HG02852 (cell line): ENCODE measurements around the gene ZCCHC3.
A peak's percentile ranks its signal among the peaks of the same experiment; 100 is the strongest.

ENCODE experiments used
- ATAC-seq: cut with Tn5 transposase; IDR thresholded peaks from one replicate; pipeline ENCODE4 v1.9.1; 2021; ENCODE audit warnings: mild to moderate bottlenecking, moderate library complexity; ENCODE audit not compliant: unreplicated experiment

The ZCCHC3 gene

GRCh38 chr20:311609-312008 lies 14.2 kb downstream of the ZCCHC3 start:
- no peak for ATAC-seq

DNA sequence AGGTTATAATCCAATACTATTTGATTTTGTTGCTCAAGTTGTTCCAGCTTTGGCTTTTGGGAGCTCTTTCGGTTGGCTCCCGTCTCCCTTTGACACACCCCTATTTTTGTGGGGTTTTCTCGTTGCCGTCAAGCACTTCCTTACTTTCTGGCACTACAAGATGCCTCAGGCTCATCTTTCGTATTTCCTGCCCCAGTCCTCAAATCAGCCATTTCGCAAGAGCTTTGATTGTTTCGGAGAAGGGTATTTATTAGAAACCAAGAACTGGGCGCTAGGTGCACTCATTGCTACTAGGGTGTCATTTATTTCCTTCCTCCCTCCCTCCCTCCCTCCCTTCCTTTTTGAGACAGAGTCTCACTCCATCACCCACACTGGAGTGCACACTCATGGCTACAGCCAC lies 14.7 kb downstream of the ZCCHC3 start:
- ATAC-seq, result no peak

DNA sequence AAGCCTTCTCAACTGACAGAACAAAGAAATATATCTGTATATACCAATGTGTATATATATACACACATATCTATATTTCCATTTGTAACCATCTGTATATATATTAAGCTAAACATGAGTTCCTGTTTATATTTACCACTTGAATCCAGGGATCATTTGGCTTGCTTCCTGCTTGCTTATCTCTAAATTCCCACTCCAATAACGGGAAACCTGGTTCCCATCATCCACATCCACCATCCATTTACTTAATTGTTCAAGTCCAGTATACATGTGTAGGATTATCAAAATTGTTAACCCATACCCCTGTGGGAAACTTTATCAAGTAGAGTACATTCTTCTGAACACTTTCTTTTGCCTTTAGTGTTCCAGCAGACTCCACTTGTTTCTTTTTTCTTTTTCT lies 15.5 kb downstream of the ZCCHC3 start:
- no peak for ATAC-seq

- ATAC-seq, result no peak
These were observed 16.0 kb downstream of the ZCCHC3 start for GRCh38 chr20:313402-313801.

GRCh38 chr20:313948-314347 lies 16.6 kb downstream of the ZCCHC3 start:
- no peak for ATAC-seq

GRCh38 chr20:316316-317068 lies 19.1 kb downstream of the ZCCHC3 start:
- ATAC-seq, result no peak

DNA sequence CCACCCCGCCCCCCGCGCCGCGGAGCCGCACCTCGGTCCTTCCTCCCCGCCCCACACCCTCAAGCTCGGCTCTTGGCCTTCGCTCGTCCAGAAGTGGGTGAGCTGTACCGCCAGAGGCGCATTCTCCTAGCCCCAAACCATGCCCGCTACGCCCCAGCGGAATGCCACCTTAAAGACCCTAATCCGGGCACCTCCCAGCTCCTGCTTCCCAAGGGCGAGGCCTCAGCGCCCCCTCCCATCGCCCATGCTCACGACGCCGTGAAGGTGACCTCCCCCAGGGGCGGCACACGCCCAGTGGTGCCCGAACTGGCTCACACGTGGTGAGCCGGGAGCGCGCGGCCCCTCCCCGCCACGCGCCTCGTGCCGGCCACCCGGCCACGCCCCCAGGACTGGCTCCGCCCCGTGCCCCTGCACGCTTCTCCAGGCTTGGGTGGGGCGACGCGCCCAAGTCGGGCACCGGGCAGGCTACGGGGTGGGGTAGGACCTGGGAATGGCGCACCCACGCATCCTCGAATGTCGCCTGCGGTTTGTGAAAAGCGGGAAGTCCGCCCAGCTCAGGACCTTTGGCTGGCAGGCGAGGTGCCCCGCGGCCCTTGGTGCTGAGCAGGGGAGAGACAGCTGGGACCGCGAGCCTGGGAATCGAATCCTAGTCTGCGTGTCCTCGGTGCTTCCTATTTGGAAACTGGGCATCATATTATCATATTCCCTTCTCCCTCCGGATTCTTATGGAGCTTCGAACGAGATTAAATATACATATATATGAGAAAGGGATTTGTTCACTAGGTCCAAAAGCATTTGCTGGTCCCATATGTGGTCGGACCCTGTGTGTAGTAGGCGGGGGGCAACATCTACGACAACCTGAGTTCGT lies 27.0 kb downstream of the ZCCHC3 start:
- ATAC-seq, result peak; percentile 47

- ATAC-seq, result peak; percentile 68
These were observed 27.9 kb downstream of the ZCCHC3 start, which contains the start of gene SOX12 for GRCh38 chr20:325045-325888. SOX12 (plus strand) TSS chr20:325552; CDS start chr20:325925, 373 bp downstream.

DNA sequence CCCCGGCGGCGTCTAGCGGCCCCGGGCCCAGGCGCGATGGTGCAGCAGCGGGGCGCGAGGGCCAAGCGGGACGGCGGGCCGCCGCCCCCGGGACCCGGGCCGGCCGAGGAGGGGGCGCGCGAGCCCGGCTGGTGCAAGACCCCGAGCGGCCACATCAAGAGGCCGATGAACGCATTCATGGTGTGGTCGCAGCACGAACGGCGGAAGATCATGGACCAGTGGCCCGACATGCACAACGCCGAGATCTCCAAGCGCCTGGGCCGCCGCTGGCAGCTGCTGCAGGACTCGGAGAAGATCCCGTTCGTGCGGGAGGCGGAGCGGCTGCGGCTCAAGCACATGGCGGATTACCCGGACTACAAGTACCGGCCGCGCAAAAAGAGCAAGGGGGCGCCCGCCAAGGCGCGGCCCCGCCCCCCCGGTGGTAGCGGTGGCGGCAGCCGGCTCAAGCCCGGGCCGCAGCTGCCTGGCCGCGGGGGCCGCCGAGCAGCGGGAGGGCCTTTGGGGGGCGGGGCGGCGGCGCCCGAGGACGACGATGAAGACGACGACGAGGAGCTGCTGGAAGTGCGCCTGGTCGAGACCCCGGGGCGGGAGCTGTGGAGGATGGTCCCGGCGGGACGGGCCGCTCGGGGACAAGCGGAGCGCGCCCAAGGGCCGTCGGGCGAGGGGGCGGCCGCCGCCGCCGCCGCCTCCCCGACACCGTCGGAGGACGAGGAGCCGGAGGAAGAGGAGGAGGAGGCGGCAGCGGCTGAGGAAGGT lies 28.7 kb downstream of the ZCCHC3 start:
- peak; percentile 5 for ATAC-seq

- ATAC-seq, result no peak
These were observed 29.3 kb downstream of the ZCCHC3 start for GRCh38 chr20:326645-327185.

GRCh38 chr20:327186-328026 lies 30.0 kb downstream of the ZCCHC3 start:
- ATAC-seq, result peak; percentile 17

DNA sequence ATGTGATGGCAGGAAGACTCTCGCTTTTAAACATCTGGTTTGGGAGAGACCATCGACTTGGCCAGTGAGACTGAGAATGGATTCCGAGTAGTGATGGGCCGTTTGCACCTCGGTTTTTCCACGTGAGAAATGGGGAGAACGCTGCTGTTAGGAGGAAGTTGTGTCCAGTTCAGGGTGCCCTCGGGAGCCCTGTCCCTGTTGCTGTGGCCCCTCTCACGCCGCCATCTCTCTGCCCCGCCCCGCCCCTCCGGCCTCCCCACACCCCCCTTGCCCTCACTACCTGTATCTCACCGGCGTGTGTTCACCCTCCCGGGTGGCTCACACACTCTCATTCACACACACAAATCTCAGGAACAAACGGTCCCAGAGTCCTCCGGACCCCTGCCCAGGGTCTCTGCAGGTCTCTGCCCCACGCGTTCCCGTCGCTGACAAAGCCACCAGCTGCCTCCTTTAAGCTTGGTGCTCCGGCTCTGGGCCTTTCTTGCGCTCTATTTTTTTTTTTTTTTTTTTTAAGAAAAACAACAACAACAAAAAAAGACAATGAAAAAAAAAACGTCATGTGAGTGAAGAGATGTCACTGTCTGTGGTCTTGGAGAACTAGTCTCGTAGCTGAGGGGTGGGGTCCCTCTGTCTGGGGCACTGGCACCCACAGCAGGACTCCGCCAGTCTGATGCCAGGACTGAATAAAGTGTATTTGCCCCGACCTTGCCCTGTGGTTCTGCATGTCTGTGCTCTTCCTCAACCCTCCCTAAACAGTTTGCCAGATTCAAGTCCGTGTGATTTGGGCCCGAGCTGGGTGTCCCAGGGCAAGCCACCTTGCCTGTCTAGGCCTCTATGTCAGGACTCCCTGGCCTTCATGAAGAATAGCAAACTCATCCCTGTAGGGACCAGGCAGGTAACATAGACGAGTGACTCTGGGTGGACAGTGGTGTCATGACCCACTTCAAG lies 30.9 kb downstream of the ZCCHC3 start:
- ATAC-seq, result no peak

- ATAC-seq, result no peak
These were observed 31.8 kb downstream of the ZCCHC3 start for GRCh38 chr20:328975-329695.

GRCh38 chr20:329851-330232 lies 32.5 kb downstream of the ZCCHC3 start:
- ATAC-seq, result no peak

- peak; percentile 28 for ATAC-seq
These were observed 33.1 kb downstream of the ZCCHC3 start for GRCh38 chr20:330233-331149.

DNA sequence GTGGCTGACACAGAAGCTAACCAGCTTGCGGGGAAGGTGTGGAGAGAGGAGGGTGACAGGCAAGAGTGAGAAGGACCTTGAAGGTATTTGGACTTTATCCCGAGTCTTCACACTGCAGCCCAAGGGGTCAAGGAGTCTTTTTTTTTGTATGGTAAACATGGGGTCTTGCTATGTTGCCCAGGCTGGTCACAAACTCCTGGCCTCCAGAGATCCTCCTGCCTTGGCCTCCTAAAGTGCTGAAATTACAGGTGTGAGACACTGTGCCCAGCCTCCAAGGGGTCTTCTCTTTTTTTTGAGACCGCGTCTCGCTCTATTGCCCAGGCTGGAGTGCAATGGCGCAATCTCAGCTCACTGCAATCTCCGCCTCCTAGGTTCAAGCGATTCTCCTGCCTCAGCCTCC lies 37.2 kb downstream of the ZCCHC3 start:
- no peak for ATAC-seq
